Calu3 (cell line): Measurements from ENCODE around the gene AGPAT4. TPM values are rescaled to one million over a fixed set of nuclear protein-coding genes. Genes with fewer than 3 reads are reported as not detected.

Experiments
- BruUV-seq: library from RNA; stranded (reverse); fragments of 400-500 nt; replicated peaks from 2 replicates; lab custom pipeline; 2021; lab: Mats Ljungman, UMichigan
- CTCF ChIA-PET: fragments of 300-600 bp; sonication (Branson Sonifier 250); formaldehyde crosslinking; loops from one replicate; lab custom pipeline; 2022; ENCODE audit warnings: antibody characterized with exemption; lab: Charles Lee
- DNase-seq: peaks from one replicate; pipeline ENCODE4 v3.0.0; 2022
- H3K27ac Mint-ChIP-seq: one replicate; pipeline ENCODE4 v1.8.0; 2022; ENCODE audit warnings: mixed read lengths; ENCODE audit not compliant: unreplicated experiment
- H3K27me3 Mint-ChIP-seq: one replicate; pipeline ENCODE4 v1.8.0; 2022; ENCODE audit warnings: mixed read lengths; ENCODE audit not compliant: unreplicated experiment
- H3K36me3 Mint-ChIP-seq: one replicate; pipeline ENCODE4 v1.8.0; 2022; ENCODE audit warnings: mild to moderate bottlenecking, moderate library complexity, mixed read lengths; ENCODE audit not compliant: insufficient read depth, unreplicated experiment
- H3K4me1 Mint-ChIP-seq: one replicate; pipeline ENCODE4 v1.8.0; 2022; ENCODE audit warnings: mild to moderate bottlenecking, low read depth, mixed read lengths; ENCODE audit not compliant: unreplicated experiment
- H3K4me3 Mint-ChIP-seq: one replicate; pipeline ENCODE4 v1.8.0; 2022; ENCODE audit warnings: mild to moderate bottlenecking, low read depth, moderate library complexity, mixed read lengths; ENCODE audit not compliant: unreplicated experiment
- H3K9me3 Mint-ChIP-seq: one replicate; pipeline ENCODE4 v1.8.0; 2022; ENCODE audit warnings: low read depth, mixed read lengths; ENCODE audit not compliant: unreplicated experiment
- CTCF ChIP-seq: fragments of 200-600 bp; IDR thresholded peaks from one replicate; pipeline ENCODE4 v1.8.0; 2022; ENCODE audit warnings: antibody characterized with exemption; ENCODE audit not compliant: unreplicated experiment
- intact Hi-C: fragments of 100-400 bp; cut with micrococcal nuclease; formaldehyde crosslinking; loops from one replicate; pipeline ENCODE4 v1.10.0; 2022; ENCODE audit not compliant: unreplicated experiment
- total RNA-seq: library from RNA; stranded (reverse); gene quantifications from 2 replicates; pipeline ENCODE4 v1.2.3, GENCODE V29; 2022

Gene AGPAT4
- total RNA-seq, 1 experiment from 2014 or later: 11.3 TPM

DNA sequence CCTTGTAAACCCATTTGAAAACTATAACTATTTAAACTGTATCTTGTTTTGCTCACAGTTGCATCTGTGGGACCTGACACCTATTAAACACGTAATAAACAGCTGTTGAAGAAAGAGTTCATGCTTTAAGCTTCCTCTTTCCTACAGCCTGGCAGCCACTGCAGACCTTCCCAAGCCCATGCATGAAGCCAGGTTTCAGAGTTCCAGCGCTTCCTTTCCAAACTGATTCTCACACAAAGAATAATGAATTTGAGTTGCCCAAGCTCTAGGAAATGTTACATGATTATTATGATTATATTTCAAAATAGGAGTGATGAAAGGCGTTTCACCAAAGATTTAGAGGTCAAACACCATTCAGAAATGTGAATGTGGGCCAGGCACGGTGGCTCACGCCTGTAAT lies 3.7 kb downstream of the AGPAT4 start:
- no peak for TF ChIP-seq CTCF
- peaks cover 12% of the 10 kb centered on the region for H3K4me1 Mint-ChIP-seq
- no TSS peak for BruUV-seq
- intact Hi-C loops: loop anchor here (5.0 to 10.0 kb wide), 4 partner anchors 47 to 275 kb away; partner anchors contain the start of gene MAP3K4
- DNase-seq: no peak
- CTCF ChIA-PET: interaction anchor here (0.6 kb wide), 1 partner anchor 980 kb away, joined by 3 read pairs; no protein-coding TSS in a partner anchor
- peaks cover 2% of the 10 kb centered on the region for H3K9me3 Mint-ChIP-seq
- no peak overlapping the region for H3K27ac Mint-ChIP-seq
- no peak overlapping the region for H3K4me3 Mint-ChIP-seq
- no peaks in the 10 kb centered on the region for H3K27me3 Mint-ChIP-seq
- H3K36me3 Mint-ChIP-seq: peaks cover 21% of the 10 kb centered on the region

DNA sequence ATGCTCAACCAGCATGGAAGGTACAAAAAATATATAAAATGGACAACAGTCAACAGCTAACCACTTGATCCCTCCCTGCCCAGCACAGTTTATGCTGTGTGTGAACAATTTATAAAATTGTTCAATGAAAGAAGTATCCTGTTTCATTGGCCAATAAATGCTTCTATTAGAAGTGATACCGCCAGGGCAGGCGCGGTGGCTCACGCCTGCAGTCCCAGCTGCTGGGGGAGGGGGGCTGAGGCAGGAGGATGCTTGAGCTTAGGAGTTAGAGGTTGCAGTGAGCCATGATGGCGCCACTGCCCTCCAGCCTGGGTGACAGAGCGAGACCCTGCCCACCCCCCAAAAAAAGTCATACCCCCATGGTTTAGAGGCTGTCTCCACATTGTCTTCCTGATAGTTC lies 4.6 kb downstream of the AGPAT4 start:
- no peak for TF ChIP-seq CTCF
- no TSS peak for BruUV-seq
- no peak for DNase-seq
- Mint-ChIP-seq H3K27ac (no peak overlapping the region), H3K27me3 (no peaks in the 10 kb centered on the region), H3K9me3 (peaks cover 2% of the 10 kb centered on the region), H3K4me3 (no peak overlapping the region), H3K4me1 (peaks cover 12% of the 10 kb centered on the region), H3K36me3 (peaks cover 20% of the 10 kb centered on the region)
- intact Hi-C loops: no loop called here
- CTCF ChIA-PET: interaction anchor here (0.6 kb wide), 1 partner anchor 981 kb away, joined by 3 read pairs; no protein-coding TSS in a partner anchor

- intact Hi-C loops: no loop called here
- CTCF ChIA-PET: no interaction called here
- H3K36me3 Mint-ChIP-seq: peaks cover 13% of the 10 kb centered on the region
- BruUV-seq: no TSS peak
- DNase-seq: no peak
- H3K4me1 Mint-ChIP-seq: peaks cover 12% of the 10 kb centered on the region
- H3K4me3 Mint-ChIP-seq: no peak overlapping the region
- H3K27ac Mint-ChIP-seq: no peak overlapping the region
- no peaks in the 10 kb centered on the region for H3K27me3 Mint-ChIP-seq
- TF ChIP-seq CTCF: no peak
- H3K9me3 Mint-ChIP-seq: peaks cover 2% of the 10 kb centered on the region
These were observed 5.2 kb downstream of the AGPAT4 start for GRCh38 chr6:161268531-161269210.

DNA sequence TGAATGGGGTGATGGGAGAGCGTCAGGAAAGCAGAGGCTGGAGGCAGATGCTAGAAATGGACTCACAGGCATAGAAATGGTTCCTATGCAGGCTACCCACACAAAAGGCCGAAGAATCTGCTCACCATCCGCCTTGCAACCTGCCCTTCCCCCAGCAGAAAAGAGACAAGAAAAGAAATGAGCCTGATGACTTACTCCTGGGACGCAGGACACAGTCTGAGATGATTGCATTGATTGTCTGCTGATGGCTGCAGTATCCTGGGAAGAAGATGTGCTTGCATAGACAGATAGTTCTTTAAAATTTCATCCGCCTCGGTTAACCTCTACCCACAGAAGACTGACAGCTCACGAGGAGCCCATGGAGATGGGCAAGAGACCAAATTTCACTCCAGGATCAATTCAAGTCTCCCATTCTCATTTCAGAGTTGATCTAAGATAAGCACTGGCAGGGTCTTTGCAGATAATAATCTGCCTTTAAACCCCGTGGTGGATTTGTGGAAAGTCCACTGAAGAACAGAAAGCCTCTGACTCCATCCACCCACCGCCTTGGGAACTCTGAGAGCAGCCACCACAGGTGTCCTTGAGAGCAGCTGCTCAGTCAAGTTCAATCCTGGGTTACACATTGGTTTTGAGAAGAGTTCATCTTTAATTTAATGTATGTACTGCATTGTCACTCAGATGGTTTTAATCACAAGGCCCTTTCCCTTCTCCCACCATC lies 7.2 kb downstream of the AGPAT4 start:
- no TSS peak for BruUV-seq

More for the DNA sequence above, 7.2 kb downstream of the AGPAT4 start:
- intact Hi-C loops: no loop called here
- CTCF ChIA-PET: no interaction called here
- DNase-seq: no peak
- no peak for TF ChIP-seq CTCF
- H3K36me3 Mint-ChIP-seq: peaks cover 4% of the 10 kb centered on the region
- H3K27ac Mint-ChIP-seq: no peak overlapping the region
- H3K27me3 Mint-ChIP-seq: no peaks in the 10 kb centered on the region
- H3K4me3 Mint-ChIP-seq: no peak overlapping the region
- H3K4me1 Mint-ChIP-seq: peaks cover 11% of the 10 kb centered on the region
- peaks cover 2% of the 10 kb centered on the region for H3K9me3 Mint-ChIP-seq
